K562 (cell line): Measurements from ENCODE around the gene EYA4.

ENCODE experiments used
- ATF7 ChIP-seq: fragments of 450-650 bp; IDR thresholded peaks from 2 replicates; pipeline ENCODE4 v1.7.1; 2014; ENCODE audit warnings: mild to moderate bottlenecking, moderate library complexity
- DNMT1 ChIP-seq: fragments of 450-650 bp; IDR thresholded peaks from 2 replicates; pipeline ENCODE4 v1.6.1; 2016; ENCODE audit warnings: antibody characterized with exemption, mild to moderate bottlenecking
- HDAC2 ChIP-seq: fragments of 450-650 bp; IDR thresholded peaks from 2 replicates; pipeline ENCODE4 v1.6.1; 2016; ENCODE audit warnings: mild to moderate bottlenecking
- HMG20A ChIP-seq: fragments of 450-650 bp; formaldehyde crosslinking; conservative IDR thresholded peaks from 2 replicates; pipeline ENCODE4 v1.4.0; 2020; ENCODE audit warnings: mild to moderate bottlenecking, mixed read lengths
- JUN ChIP-seq, 2 experiments: sonication (generic) in 1 of 2; formaldehyde crosslinking in 1 of 2; IDR thresholded peaks; 2 replicates each; pipeline versions ENCODE4 v1.6.1 to v1.8.0; 2012 to 2022; ENCODE audit warnings: borderline replicate concordance in 2 of 2, mild to moderate bottlenecking in 2 of 2, improper control_type of control experiment in 1 of 2, low read depth in 1 of 2, low read length in 1 of 2, missing genetic modification reagents in 1 of 2
- MEF2A ChIP-seq: IDR thresholded peaks from 2 replicates; pipeline ENCODE4 v1.6.1; 2011; ENCODE audit warnings: low read depth, mild to moderate bottlenecking, low read length, moderate library complexity; ENCODE audit not compliant: control insufficient read depth
- POLR2A ChIP-seq: fragments of 450-650 bp; conservative IDR thresholded peaks from 2 replicates; pipeline ENCODE4 v1.6.1; 2016
- RAD21 ChIP-seq, 2 experiments: fragments of 250-450 bp in 1 of 2; fragments of 450-650 bp in 1 of 2; sonication (Bioruptor Pico) in 1 of 2; formaldehyde crosslinking in 1 of 2; IDR thresholded peaks in 1 of 2; conservative IDR thresholded peaks in 1 of 2; 2 replicates each; pipeline versions ENCODE4 v1.4.0 to v1.8.0; 2020 to 2022; ENCODE audit warnings: mild to moderate bottlenecking in 2 of 2, moderate library complexity in 1 of 2
- SP2 ChIP-seq: IDR thresholded peaks from 2 replicates; pipeline ENCODE4 v1.6.1; 2011; ENCODE audit warnings: mild to moderate bottlenecking, low read depth, low read length, moderate library complexity; ENCODE audit not compliant: poor library complexity, severe bottlenecking; ENCODE audit errors: extremely low read depth
- SPI1 ChIP-seq: IDR thresholded peaks from 2 replicates; pipeline ENCODE4 v1.6.1; 2011; ENCODE audit warnings: low read depth, low read length, control low read depth, borderline replicate concordance
- TF ChIP-seq, protein P1 (sequence below), 3 experiments: IDR thresholded peaks in 2 of 3; conservative IDR thresholded peaks in 1 of 3; 2 replicates each; pipeline ENCODE4 v1.5.1; 2011 to 2012; ENCODE audit warnings: low read length in 3 of 3, mild to moderate bottlenecking in 3 of 3, control low read depth in 2 of 3, improper control_type of control experiment in 1 of 3, inconsistent platforms in 1 of 3, low read depth in 1 of 3, mixed read lengths in 1 of 3, moderate library complexity in 1 of 3; ENCODE audit not compliant: insufficient read depth in 2 of 3

DNA sequence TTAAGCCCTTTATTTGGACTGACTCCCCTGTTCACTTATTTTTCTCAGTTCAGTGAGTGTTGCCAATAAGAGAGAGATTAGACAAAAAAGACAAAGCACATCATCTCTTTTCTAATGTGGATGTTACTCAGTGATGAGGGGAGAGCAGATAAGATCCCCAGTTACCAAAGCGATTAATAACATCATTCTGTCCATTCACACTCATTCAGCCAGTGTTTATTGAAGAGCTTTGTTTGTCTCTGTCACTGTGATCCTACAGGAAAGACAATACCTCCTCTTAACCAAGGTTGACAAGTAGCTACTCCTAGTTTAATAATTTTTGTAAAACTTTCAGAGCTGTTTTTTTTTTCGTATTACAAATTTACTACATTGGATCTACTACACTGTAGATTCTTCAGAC, 163.0 kb downstream of the EYA4 start:
- no peak for TF ChIP-seq SP2
- TF ChIP-seq MEF2A = no peak
- TF ChIP-seq, protein P1, sequence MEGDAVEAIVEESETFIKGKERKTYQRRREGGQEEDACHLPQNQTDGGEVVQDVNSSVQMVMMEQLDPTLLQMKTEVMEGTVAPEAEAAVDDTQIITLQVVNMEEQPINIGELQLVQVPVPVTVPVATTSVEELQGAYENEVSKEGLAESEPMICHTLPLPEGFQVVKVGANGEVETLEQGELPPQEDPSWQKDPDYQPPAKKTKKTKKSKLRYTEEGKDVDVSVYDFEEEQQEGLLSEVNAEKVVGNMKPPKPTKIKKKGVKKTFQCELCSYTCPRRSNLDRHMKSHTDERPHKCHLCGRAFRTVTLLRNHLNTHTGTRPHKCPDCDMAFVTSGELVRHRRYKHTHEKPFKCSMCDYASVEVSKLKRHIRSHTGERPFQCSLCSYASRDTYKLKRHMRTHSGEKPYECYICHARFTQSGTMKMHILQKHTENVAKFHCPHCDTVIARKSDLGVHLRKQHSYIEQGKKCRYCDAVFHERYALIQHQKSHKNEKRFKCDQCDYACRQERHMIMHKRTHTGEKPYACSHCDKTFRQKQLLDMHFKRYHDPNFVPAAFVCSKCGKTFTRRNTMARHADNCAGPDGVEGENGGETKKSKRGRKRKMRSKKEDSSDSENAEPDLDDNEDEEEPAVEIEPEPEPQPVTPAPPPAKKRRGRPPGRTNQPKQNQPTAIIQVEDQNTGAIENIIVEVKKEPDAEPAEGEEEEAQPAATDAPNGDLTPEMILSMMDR (IDR thresholded peaks at IDR 0.05 in 2 of 3, conservative IDR thresholded peaks at IDR 0.05 in 1 of 3; ENCODE audit: insufficient read depth in 2 of 3, low read depth in 1 of 3, low read length in 3 of 3) = no peak
- TF ChIP-seq HDAC2 = no peak
- no peak for TF ChIP-seq POLR2A
- TF ChIP-seq HMG20A (CRISPR knock-in tag) = no peak
- TF ChIP-seq SPI1 = no peak
- no peak for TF ChIP-seq DNMT1
- no peak for TF ChIP-seq JUN (IDR thresholded peaks at IDR 0.05; ENCODE audit: borderline replicate concordance, low read depth, low read length)
- TF ChIP-seq JUN (CRISPR knock-in tag; IDR thresholded peaks at IDR 0.05; ENCODE audit: borderline replicate concordance) = no peak
- TF ChIP-seq RAD21 (CRISPR knock-in tag; conservative IDR thresholded peaks at IDR 0.05 in 1 of 2, IDR thresholded peaks at IDR 0.05 in 1 of 2) = no peak
- no peak for TF ChIP-seq ATF7
